ENCODE measurements around the gene HOXA7.
A peak's percentile ranks its signal among the peaks of the same experiment; 100 is the strongest.

Gene HOXA7

DNA sequence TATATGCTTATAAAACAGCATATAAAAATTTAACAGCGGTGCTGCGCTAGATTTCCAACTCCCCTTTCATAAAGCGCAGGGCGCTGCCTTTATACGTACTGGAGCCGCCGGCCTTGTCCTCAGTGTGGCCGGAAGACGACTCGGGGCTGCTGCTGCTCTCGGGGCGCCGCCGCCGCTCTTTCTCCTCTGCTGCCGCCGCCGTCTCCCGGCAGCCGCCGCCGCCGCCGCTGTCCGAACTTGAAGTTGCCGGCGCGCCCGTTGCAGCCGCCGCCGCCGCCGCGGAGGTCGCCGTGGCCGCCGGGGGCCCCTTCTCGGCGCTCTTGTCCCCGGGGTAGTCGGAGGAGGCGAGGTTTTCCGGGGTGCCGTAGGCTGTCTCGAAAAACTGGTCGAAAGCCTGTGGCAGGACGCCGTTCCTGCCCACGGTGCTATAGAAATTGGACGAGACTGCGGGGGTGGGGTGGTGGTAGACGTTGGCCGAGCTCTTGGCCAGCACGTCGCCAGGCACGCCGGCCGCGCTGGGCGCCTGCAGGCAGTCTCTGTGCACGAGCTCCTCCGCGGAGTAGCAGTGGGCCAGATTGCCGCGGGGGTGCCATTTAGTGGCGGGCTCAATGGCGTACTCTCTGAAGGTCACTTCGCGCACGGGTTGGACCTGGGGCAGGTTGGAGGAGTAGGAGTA, 28.0 kb upstream of the HOXA7 start:
- DNase-seq (ENCODE audit: extremely low read depth, low read depth) = no peak
- TF ChIP-seq, protein P1, sequence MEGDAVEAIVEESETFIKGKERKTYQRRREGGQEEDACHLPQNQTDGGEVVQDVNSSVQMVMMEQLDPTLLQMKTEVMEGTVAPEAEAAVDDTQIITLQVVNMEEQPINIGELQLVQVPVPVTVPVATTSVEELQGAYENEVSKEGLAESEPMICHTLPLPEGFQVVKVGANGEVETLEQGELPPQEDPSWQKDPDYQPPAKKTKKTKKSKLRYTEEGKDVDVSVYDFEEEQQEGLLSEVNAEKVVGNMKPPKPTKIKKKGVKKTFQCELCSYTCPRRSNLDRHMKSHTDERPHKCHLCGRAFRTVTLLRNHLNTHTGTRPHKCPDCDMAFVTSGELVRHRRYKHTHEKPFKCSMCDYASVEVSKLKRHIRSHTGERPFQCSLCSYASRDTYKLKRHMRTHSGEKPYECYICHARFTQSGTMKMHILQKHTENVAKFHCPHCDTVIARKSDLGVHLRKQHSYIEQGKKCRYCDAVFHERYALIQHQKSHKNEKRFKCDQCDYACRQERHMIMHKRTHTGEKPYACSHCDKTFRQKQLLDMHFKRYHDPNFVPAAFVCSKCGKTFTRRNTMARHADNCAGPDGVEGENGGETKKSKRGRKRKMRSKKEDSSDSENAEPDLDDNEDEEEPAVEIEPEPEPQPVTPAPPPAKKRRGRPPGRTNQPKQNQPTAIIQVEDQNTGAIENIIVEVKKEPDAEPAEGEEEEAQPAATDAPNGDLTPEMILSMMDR (IDR thresholded peaks at IDR 0.05; ENCODE audit: low read depth, low read length, missing control alignments) = no peak
- H3K4me3 ChIP-seq (replicated peaks; ENCODE audit: low read depth, low read length) = peak overlapping the region; percentile 83

DNA sequence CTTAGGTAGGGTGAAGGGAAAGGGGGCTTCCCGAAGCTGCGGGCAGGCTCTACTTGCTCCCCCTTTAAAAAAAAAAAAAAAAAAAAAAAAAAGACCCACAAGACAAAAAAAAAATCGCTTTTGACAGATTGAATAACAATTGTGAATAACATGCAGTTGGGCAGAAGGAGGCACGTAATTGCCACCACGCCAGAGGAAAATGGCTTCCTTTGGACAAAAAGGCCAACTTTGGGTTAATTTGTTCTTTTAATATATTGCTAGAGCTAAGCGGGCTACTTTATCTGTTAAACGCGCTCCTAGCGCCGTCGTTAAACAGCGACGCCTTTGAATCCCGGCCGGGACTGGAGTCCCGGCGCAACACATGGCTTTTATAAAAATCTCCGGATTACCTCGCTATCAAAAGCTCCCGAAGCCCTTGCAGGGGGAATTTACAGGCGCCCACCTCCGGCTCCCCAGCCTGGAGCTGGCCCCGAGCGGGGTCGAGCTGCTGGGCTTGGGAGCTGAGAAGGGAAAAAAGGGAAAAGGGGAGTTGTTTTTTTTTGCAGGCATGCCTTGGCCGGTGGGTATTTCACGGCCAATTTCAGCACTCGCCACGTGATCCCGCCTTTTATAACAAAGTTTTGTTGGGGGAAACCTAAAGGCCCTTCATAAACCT, 27.3 kb upstream of the HOXA7 start:
- no peak for DNase-seq (ENCODE audit: extremely low read depth, low read depth)
- peak overlapping the region; percentile 83 for H3K4me3 ChIP-seq (replicated peaks; ENCODE audit: low read depth, low read length)
- TF ChIP-seq, protein P1 (IDR thresholded peaks at IDR 0.05; ENCODE audit: low read depth, low read length, missing control alignments) = no peak

DNA sequence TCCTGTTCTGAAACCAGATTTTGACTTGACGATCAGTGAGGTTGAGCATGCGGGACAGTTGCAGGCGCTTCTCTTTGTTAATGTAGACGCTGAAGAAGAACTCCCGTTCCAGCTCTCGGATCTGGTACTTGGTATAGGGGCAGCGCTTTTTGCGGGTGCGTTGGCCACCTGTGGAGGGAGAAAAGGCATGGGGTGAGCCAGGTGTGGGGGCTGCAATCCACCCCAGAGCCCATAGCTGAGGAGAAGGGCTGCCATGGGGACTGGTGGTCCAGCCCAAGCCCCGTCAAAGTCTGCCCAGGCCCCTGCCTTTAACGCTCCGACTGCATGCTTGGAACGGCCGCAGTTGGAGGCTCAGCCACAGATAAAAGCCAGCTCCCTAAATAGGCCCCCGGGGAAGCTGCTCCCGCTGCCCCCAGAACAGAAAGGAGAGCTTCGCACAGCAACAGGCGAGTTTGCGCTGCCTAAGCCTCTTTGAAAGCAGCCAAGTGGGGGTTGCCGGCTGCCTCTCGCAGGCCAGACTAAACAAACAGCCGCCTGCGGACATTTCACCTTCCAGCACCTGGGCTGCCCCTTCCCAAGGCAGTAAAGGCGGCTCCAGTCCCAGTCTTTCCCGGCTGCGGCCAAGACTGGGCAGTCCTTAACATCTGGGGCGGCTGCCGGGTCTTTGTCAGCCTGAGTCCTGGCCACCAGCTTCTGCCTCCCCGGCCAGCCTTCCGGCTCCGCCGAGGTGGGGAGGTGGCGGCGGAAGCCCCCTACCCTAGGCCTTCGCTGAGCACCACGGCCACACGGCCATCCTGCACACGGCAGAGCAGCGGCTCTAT, 26.6 kb upstream of the HOXA7 start:
- TF ChIP-seq, protein P1 (IDR thresholded peaks at IDR 0.05; ENCODE audit: low read depth, low read length, missing control alignments) = no peak
- peak overlapping the region; percentile 83 for H3K4me3 ChIP-seq (replicated peaks; ENCODE audit: low read depth, low read length)
- DNase-seq (ENCODE audit: extremely low read depth, low read depth) = no peak

DNA sequence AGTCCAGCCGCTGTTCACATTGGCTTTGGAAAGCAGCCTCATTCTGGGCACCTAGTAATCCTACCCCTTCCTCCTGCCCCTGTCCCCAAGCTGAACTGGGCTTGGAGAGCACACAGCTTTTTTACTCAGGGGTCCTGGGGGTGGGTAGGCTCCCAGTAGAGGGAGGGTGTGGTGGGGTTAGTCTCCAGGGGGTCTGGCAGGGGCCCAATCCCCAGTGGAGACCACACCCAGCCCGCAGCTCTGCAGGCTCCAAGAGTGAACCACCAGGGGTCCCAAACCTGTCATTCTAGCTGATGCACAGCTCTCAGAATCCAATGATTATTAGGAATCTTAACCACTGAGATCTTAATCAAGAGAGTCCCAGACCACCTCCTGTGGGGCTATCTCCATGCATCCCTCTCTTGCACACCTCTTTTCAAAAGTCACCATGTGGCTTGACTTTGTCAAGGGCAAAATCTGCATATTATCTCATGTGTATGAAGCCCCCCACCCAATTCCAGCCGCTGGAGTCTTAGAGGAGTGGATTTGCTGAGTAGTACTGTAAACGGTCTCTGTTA, 25.9 kb upstream of the HOXA7 start:
- peak overlapping the region; percentile 83 for H3K4me3 ChIP-seq (replicated peaks; ENCODE audit: low read depth, low read length)
- DNase-seq (ENCODE audit: extremely low read depth, low read depth) = no peak
- TF ChIP-seq, protein P1 (IDR thresholded peaks at IDR 0.05; ENCODE audit: low read depth, low read length, missing control alignments) = peak; percentile 16

DNA sequence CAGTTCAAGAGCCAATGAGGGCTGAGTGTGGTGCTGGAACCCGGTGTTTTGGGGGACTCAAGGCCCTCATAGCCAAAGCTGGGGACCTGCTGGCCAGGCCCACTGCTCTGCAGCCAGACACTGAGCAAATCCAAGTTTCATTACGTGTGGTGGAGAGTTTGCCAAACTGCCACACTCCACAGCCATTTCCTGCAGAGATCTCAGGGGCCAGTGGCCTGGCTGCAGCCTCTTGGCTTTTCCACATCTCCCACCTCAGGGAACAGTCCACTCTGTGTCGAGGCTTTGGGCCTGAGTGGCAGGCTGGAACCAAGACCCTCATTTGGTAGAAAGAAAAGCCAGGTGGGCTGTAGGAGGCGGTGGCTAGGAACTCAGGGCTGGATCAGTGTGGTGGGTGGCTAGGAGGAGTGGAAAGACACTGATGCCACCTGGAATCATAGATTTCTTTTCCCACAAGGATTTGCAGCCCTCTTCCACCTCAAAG, 25.4 kb upstream of the HOXA7 start:
- no peak for DNase-seq (ENCODE audit: extremely low read depth, low read depth)
- peak overlapping the region; percentile 83 for H3K4me3 ChIP-seq (replicated peaks; ENCODE audit: low read depth, low read length)
- TF ChIP-seq, protein P1 (IDR thresholded peaks at IDR 0.05; ENCODE audit: low read depth, low read length, missing control alignments) = no peak
